Measurements from ENCODE around the gene ZNF667.

Gene ZNF667

DNA sequence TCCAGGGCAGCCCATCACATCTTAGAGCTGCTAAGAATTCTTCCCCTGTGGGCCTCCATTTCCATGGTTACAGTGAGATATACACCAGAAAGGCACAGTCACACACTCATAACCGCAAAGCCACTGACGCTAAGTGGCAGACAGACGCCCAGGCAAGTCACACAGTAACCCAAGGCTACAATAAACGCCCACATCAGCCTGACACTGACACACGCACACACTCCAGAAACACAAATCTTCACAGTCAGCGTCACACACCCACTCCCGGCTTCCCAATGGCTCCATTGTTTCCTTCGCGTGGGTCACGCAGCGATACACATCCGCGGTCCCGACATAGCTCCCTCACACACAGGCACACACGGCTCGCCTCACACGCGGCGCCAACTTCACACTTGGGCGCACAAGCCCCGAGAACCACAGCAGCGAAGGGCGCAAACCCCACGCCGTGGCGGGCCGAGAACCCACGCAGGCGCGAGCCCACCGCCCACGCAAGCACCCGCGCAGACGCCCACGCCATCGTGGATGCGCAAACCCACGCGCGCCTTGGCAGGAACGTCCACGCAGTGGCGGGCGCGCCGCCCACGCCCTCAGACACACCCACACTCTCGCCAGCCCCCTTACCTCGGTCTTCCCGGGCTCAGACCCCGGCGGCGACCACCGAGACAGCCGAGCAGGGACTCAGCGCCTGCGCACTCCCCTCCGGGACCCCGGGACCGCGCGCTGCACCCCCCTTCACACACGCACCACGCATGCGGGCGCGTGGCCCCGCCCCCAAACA is at the start of gene ZNF667:
Gene ZNF667 (minus strand): TSS at position 695 of the 778 bp plus-strand sequence. CDS start 14,975 bp downstream, outside the sequence.
- peak; percentile 50 for DNase-seq

DNA sequence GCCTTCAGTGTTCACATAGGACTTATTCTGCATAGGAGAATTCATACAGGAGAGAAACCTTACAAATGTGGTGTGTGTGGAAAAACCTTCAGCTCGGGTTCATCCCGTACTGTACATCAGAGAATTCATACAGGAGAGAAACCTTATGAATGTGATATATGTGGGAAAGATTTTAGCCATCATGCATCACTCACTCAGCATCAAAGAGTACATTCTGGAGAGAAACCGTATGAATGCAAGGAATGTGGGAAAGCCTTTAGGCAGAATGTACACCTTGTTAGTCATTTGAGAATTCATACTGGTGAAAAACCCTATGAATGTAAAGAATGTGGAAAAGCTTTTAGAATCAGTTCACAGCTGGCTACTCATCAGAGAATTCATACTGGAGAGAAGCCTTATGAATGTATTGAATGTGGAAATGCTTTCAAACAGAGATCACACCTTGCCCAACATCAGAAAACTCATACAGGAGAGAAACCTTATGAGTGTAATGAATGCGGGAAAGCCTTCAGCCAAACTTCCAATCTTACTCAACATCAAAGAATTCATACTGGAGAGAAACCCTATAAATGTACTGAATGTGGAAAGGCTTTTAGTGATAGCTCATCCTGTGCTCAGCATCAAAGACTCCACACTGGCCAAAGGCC is 48.2 kb upstream of the ZNF667 start:
- DNase-seq: no peak

DNA sequence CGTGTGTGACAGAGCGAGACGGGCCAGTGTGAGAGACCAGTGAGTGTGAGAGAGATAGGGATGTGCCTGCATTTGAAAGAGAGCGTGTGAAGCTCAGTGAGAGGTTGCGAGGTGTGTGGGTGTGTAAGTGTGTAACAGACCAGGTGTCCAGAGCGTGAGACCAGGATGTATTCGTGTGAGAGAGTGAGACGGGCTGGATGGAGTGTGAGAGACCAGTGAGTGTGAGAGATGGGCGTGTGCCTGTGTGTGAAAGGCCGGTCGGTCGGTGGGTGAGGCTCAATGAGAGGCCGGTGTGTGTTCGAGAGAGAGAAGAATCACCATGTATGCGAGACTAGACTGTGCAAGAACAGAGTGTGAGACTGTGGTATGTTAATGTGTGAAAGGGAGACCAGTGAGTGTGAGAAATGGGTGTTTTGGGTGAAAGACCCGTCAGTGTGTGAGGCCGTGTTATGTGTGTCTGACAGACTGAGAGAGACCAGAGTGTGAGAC is 31.2 kb upstream of the ZNF667 start:
- peak; percentile 1 for DNase-seq

DNA sequence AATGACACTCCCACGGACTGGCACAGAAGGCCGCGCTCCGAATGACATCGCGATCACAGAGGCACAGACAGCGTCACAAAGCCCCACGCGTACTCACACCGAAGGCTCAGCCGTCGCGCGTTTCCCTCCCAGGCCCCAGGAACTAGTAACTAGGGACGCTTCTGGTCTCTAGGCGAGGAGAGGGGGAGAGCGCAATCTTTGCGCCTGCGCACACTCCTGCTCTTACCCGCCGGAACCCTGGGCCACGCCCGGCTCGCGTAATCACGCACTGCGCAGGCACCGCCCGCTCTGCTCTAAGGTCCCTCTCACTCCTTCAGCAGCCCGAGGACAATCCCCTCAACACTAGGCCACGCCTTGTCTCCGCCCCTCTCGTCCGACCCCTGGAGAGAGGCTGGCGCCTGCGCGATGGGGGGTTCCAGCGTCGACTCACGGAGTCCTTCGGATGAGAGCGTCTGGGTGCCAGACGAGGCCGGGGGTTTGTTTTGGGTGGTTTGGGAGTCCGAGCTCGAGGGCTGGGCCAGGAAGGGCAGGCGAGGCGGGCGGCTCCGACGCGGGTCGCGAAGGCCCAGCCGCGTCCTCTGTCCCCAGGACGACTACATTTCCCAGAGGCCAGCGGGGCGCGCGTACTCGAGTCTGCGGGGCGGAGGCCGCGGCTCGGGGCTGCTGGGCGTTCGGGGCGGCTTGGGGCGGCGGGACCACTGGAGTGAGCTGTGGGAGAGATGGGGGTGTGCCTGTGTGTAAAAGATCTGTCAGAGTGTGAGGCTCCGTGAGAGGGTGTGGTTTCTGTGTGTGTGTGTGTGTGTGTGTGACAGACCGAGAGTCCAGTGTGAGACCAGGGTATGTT is 30.5 kb upstream of the ZNF667 start, which contains the start of gene ZNF471:
Gene ZNF471 (plus strand): TSS at position 410 of the 844 bp plus-strand sequence. CDS start 3,717 bp downstream, outside the sequence.
- peak; percentile 82 for DNase-seq

DNA sequence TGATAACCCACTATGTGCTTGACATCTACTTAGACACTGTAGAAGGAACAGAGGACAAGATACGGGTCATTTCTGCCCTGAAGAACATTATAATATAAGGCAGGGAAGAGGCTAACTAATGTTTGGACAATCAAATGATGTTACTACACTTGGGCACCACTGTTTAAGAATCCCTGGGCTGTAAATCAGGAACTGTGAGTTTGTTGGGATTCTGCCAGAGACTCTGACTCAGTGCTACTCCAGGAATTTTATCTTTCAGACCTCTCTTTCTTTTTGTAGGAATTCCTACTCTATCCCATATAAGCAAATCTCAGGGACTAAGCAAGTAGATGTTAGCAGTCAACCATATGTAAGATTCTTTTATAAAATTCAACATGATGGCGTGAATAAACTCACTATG is 27.4 kb upstream of the ZNF667 start:
- DNase-seq: no peak

DNA sequence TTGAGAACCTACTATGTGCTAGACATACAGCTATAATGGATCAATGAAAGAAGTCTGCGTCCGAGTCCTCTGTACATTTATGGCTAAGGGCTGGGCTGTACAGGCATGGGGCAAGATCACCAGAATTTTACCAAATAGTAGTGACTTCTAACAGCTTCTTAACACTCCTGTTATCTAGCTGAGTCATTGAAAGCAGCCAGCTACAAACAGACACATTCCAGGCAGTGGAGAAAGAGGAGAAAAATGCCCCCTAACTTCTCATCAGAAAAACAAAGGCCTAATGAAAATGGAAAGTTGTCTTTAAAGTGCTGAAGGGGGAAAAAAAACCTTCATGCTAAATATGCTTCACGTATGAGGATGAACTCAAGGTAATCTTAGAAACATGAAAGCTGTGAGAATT is 14.3 kb upstream of the ZNF667 start:
- no peak for DNase-seq

DNA sequence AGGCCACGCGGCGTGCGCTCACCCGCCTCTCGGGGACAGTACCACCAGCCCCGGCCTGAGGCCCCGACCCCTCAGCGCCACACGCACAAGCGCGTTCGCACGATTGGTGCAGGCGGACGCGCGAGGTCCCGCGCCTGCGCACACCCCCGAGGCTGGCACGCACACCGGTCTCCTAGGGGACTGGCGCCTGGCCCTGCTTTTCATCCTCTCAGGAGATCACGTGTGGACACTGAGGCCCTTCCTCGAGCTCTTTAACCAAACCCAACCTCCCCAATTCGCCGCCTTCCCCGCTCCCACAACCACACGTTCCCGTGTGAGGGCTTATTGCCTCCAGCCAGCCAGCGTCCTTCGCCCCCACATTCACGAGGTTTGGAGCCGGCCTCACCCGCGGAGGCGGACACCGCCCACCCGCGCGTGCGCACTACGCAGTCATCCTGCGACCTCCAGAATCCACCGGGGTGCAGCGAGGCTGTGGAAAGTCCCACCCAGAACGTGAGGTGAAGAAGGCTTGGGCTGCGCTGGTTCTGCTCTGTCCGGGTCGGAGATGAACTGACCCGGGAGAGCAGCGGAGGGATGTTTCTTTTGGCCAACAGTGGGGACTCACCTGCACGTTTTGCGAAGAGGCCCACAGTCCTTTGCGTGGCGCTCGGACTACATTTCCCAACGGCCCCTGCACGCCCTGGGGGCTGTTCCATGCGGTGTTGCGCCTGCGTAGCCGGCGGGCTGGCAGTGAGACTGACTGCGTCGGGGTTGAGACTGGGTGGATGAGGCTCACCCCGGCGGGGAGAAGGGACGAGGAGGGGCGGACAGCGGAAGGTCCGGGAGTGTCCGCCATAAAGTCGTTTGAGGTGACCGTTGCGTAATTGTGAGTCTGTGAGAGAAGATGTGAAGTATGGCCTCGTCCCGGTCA is 539 bp upstream of the ZNF667 start:
- peak; percentile 63 for DNase-seq

DNA sequence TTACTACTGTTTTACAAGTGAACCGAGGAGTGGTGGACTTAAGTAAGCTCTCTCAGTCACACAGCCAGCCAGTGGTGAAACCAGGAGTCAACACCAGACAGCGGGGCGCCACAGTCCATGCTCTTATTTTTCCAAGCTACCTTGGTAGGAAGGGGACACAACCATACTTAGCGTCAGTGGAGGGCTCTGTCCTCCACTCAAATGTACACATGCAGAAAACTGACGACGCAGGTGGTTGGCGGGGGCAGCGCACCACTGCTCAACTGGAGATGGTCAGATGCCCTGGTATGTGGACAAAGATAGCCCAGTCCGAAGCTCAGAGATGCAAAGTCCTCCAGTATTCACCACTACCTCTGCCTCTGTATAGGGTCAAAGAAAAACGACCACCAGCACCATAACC is 1.1 kb downstream of the ZNF667 start:
- DNase-seq: no peak

DNA sequence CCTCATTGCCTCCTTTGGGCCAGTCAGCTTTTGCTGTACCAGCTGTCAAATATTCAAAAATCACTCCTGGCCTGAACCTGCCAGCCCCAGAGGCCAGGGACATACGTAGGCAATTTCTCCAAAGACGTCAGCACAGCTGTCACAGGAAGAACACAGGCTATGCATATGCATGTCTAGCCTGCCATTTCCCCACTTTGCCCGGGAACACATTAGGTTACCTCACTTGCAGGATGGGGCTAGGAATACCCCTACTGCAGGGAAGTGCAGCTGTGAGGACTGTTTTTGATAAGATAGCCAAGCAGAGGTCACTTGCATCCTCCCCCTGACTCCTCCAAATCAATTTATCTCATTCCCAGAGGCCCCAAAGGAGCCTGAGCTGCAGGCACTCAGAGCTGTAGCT is 2.8 kb downstream of the ZNF667 start:
- no peak for DNase-seq

DNA sequence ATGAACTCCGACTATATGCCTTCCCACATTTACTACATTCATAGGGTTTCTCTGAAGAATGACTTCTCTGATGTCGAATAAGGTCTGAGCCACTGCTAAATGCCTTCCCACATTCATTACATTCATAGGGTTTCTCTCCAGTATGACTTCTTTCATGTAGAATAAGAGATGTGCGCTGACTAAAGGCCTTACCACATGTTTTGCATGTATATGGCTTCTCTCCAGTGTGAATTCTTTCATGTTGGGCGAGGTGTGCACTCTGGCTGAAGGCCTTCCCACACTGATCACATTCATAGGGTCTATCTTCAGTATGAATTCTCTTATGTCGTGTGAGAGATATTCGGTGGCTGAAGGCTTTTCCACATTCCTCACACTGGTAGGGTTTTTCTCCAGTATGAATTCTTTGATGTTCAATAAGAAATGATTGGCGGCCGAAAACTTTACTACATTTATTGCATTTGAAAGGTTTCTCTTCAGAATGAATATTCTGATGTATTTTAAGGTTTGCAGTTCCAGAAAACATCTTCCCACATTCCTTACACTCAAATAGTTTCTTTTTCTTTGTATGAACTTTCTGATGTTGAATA is 35.8 kb downstream of the ZNF667 start:
- no peak for DNase-seq

DNA sequence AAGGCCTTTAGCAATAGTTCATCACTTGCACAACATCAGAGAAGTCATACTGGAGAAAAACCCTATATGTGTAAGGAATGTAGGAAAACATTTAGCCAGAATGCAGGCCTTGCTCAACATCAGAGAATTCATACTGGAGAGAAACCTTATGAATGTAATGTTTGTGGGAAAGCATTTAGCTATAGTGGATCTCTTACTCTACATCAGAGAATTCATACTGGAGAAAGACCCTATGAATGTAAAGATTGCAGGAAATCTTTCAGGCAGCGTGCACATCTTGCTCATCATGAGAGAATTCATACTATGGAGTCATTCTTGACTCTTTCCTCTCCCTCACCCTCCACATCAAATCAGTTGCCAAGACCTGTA is 53.2 kb downstream of the ZNF667 start:
- DNase-seq: no peak

DNA sequence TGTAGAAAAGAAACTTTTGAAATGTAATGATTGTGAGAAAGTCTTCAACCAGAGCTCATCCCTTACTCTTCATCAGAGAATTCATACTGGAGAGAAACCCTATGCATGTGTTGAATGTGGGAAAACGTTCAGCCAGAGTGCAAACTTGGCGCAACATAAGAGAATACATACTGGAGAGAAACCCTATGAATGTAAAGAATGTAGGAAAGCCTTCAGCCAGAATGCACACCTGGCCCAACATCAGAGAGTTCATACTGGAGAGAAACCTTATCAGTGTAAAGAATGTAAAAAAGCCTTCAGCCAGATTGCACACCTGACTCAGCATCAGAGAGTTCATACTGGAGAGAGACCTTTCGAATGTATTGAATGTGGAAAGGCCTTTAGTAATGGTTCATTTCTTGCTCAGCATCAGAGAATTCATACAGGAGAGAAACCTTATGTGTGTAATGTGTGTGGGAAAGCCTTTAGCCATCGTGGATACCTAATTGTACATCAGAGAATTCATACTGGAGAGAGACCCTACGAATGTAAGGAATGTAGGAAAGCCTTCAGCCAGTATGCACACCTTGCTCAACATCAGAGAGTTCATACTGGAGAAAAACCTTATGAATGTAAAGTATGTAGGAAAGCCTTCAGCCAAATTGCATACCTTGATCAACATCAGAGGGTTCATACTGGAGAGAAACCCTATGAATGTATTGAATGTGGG is 53.7 kb downstream of the ZNF667 start:
- no peak for DNase-seq

DNA sequence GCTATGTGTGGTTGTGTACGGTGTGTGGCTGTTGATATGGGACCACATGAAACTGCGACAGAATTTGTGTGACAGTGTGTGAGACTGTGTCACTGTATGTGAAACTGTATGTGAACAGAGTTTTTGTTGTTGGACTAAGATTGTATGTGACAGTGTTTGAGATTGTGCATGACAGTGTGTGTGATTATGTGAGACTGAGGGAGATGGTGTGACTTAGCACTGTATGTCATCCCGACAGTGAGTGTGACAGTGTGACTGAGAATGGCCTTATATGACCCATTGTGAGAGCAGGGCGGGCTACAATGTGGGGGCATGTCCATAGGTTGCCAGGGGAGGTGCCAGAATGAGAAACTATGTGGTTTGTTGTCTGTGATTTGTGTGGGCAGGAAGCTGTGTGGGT is 72.1 kb downstream of the ZNF667 start:
- no peak for DNase-seq

DNA sequence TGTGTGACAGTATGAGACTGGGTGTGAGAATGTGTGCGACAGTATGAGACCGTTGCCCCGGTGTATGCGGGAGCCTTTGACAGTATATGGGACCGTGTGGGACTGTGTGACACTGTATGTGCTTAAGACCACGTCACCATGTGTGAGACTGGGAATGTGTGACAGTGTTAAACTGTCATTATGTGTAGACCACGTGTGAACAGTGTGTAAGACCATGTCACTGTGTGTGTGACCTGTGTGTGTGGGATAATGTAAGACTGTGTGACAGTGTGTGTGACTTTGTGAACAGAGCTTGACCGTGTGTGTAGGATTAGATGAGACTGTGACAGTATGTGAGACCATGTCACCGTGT is 72.5 kb downstream of the ZNF667 start:
- no peak for DNase-seq

DNA sequence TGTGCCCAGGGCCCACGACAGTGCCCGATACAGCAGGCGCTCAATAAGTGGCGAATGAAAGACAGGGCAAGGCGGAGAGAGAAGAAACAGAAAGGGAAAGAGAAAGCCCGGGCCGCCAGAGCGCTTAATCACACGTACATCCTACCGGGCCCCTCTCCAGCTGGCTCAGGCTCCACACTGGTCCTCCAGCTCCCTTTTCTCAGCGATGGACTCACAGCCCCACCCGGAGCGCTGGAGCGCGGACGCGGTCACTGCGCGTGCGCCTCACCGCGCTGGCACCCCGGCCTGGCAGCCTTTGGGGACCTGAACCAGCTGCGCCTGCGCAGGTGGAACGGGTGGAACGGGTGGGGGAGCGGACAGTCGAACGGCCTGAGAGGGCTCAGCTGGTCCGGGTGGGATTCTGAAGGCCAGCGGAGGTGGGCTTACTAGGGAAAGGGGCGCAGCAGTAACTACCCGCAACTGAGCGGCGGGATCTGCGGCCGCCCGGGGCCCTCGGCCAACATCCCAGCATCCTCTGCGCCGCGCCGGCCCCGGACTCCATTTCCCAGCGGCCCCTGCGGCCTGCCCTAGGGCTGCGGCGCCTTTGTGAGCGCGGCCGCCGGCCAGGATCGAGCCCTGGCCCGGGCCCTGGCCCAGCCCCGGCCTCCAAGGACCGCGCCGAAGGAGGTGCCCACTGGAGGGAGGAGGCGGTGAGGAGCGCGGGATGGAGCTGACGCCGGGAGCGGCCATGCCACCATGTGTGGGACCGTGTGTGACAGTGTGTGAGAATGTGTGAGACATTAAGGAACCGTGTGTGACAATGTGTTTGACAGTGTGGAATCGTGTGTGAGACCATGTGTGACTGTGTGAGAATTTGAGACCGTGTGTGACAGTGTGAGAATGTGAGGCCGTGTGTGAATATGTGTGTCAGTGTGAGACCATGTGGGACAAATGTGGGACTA is 73.1 kb downstream of the ZNF667 start, which contains the start of gene ZNF583:
Gene ZNF583 (plus strand): TSS at position 569 of the 941 bp plus-strand sequence. CDS start 2,783 bp downstream, outside the sequence.
- DNase-seq: peak; percentile 87

DNA sequence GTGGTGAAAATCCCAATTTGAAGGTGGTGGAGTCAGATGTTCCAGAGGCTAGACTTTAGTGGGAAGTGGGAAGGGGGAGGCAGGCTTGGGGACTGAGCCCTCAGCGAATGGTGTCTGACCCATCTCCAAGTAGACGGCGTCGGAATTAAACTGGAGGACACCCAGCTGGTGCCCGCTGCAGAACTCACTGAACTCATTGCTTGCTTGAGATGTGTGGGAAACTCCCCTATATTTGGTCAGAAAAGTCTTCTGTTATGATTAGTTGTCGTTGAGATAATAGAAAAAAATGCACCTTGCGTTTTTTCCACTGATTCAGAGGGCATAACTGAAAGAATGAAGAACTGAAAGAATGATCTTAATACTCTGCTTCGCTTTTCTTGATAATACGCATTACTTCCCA is 73.9 kb downstream of the ZNF667 start:
- DNase-seq: peak; percentile 24

DNA sequence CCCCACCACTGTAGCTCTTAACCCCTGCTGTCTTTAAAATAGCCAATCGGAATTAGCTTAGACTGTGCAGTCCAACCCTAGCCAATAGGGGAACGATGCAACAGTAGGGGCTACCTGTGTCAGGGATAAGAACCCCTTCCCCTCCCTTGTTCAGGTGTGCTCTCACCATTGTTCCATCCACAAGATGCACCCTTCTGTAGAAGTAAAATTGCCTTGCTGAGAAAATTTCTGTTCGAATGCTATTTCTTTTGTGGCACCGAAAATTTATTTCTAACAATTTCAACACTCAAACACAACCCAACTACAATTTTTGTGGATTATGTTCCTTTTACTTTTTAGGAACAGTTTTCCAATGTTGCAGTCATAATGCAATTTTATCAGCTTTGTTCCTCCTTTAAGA is 76.7 kb downstream of the ZNF667 start:
- DNase-seq: no peak

DNA sequence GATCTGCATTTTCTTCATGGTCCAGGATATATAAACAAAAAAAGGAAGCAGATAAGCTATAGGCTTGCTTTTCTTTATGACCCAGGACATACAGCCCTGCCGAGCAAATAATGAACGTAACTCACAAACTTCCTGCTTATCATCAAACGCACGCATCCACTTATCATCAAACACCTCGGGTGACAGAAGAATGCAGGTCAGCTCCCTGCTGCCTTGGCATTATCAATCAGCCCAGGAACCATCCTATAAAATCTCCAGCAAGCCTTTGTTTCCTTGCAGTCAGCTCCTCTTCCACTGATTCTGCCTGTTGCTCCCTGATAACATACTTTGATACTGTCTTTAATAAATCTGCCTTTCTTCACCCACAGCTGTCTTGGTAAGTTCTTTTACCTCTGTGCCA is 78.3 kb downstream of the ZNF667 start:
- no peak for DNase-seq

DNA sequence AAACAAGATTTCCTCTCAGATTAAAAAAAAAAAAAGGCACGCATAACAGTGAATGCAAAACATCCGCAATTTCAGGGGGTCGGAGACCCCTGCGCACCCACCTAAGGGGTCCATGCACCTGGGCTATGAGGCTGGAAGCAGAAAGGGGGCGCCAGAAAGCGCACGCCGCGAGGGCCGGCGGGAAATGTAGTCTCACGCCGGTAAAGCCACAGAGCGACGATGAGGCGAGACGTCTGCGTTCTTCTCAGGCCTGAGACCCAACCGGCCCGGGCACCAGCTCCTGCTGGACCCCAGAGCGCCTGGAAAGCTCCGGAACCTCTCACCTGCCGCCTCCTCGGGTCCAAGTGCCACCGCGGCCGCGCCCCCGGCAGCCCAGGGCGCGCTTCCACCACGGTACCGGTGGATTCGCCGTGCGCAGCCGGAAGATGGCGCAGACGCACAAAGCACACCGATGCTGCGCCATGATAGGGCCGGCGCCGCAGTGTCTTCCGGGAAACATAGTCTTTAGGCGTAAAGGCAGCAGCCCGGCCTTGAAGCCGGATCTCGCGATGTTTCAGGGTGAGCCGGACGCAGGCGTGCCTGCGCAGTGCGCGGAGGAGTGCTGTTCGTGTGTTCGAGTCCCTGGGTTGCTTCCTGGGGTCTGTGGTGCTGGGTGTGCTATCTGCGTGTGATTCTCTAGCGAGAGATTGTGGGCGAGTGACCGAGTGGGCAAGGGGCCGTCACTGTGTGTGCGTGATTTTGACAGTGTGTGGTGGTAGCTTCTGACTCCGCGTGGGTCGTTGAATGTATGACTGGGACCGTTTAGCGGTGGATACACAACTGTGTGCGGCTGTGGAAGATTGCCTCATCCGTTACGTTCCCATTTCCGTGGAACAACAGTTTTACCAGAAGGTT is 83.8 kb downstream of the ZNF667 start, which contains the start of gene ZNF582:
Gene ZNF582 (minus strand): TSS at position 416 of the 894 bp plus-strand sequence. CDS start 1,782 bp downstream, outside the sequence.
- peak; percentile 90 for DNase-seq

Measured in stimulated activated CD4-positive, alpha-beta T cell treated with anti-CD3 and anti-CD28 coated beads, Interleukin-4, amount 100 ng/mL, for 1 hour (primary cell).